Activated naive CD4-positive, alpha-beta T cell treated with anti-CD3 and anti-CD28 coated beads, Interleukin-2, amount 10 ng/mL, durations not matched to agents 7 days and 5 days (primary cell): ENCODE results near the gene SNW1.

Source experiments
- CTCF ChIA-PET: fragments of 350-600 bp; sonication (Branson Sonifier 250); formaldehyde crosslinking; loops from one replicate; lab custom pipeline; 2021; ENCODE audit warnings: antibody characterized with exemption; lab: Charles Lee
- DNase-seq: peaks from one replicate; pipeline ENCODE4 v3.0.0-alpha.2; 2020
- H3K27ac Mint-ChIP-seq: one replicate; pipeline ENCODE4 v1.8.0; 2021; ENCODE audit warnings: mild to moderate bottlenecking, moderate library complexity, mixed read lengths
- H3K27me3 Mint-ChIP-seq: one replicate; pipeline ENCODE4 v1.8.0; 2021; ENCODE audit warnings: mild to moderate bottlenecking, mixed read lengths
- H3K36me3 Mint-ChIP-seq: one replicate; pipeline ENCODE4 v1.8.0; 2021; ENCODE audit warnings: mixed read lengths
- H3K4me1 Mint-ChIP-seq: one replicate; pipeline ENCODE4 v1.8.0; 2021; ENCODE audit warnings: mixed read lengths
- H3K4me3 Mint-ChIP-seq: one replicate; pipeline ENCODE4 v1.8.0; 2021; ENCODE audit warnings: mild to moderate bottlenecking, moderate library complexity, mixed read lengths
- H3K9me3 Mint-ChIP-seq: one replicate; pipeline ENCODE4 v1.8.0; 2021; ENCODE audit warnings: mixed read lengths

The SNW1 gene

DNA sequence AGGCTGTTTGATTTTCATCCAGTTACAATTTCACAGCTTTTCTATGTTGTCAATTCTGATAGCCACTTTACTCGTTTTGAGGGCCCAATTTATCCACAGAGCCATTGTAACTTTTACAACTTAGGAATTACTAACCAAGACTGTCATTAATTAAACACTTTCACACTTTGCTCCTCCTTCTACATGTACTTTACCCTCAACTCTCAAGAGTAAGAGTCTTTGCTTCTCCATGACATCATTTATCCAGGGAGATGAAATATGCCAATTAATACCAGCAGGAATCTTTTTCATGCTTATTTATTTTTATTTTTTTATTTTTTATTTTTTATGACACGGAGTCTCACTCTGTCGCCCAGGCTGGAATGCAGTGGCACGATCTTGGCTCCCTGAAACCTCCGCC lies 39.5 kb downstream of the SNW1 start:
- CTCF ChIA-PET, result interaction anchor here (1.1 kb wide), 1 partner anchor 15 kb away, joined by 3 read pairs; no protein-coding TSS in a partner anchor
- H3K4me3 Mint-ChIP-seq, result no peak overlapping the region
- H3K36me3 Mint-ChIP-seq, result peaks cover 49% of the 10 kb centered on the region
- H3K27me3 Mint-ChIP-seq, result no peaks in the 10 kb centered on the region
- no peak for DNase-seq
- H3K9me3 Mint-ChIP-seq, result no peaks in the 10 kb centered on the region
- no peak overlapping the region for H3K27ac Mint-ChIP-seq
- no peaks in the 10 kb centered on the region for H3K4me1 Mint-ChIP-seq

GRCh38 chr14:77717608-77718305 lies 43.2 kb downstream of the SNW1 start:
- H3K36me3 Mint-ChIP-seq, result peaks cover 44% of the 10 kb centered on the region

GRCh38 chr14:77714926-77715325 lies 46.0 kb downstream of the SNW1 start:
- CTCF ChIA-PET, result interaction anchor here (0.9 kb wide), 1 partner anchor 256 kb away, joined by 3 read pairs; no protein-coding TSS in a partner anchor
- peaks cover 36% of the 10 kb centered on the region for H3K36me3 Mint-ChIP-seq

More at GRCh38 chr14:77717608-77718305, 43.2 kb downstream of the SNW1 start:
- Mint-ChIP-seq H3K27me3 (no peaks in the 10 kb centered on the region), H3K4me1 (peaks cover 1% of the 10 kb centered on the region), H3K27ac (no peak overlapping the region), H3K9me3 (no peaks in the 10 kb centered on the region), H3K4me3 (no peak overlapping the region)
- no peak for DNase-seq
- CTCF ChIA-PET, result no interaction called here

DNA sequence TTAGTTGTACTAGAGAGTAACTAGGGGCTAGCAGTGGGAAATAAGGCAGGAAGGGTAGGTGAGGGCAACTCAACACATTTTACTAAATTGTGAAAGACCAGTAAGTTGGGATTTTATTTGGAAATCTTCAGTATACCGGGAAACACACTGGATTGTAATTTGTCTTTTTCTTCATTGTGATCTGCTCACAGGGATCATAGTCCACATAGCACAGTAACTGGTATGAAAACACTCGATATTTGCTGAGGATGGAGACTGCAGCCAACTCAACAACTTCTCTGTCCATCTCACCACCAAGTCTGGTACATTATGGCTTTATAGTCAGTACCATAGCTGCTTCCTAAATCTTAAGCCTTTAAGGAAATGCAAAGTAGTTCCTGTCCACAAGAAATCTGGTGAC lies 50.6 kb downstream of the SNW1 start:
- no peaks in the 10 kb centered on the region for H3K9me3 Mint-ChIP-seq
- peaks cover 42% of the 10 kb centered on the region for H3K4me1 Mint-ChIP-seq
- peaks cover 31% of the 10 kb centered on the region for H3K36me3 Mint-ChIP-seq
- no peak overlapping the region for H3K27ac Mint-ChIP-seq
- H3K4me3 Mint-ChIP-seq, result no peak overlapping the region
- DNase-seq, result no peak
- no peaks in the 10 kb centered on the region for H3K27me3 Mint-ChIP-seq
- CTCF ChIA-PET, result interaction anchor here (1.3 kb wide), 1 partner anchor 251 kb away, joined by 3 read pairs; no protein-coding TSS in a partner anchor

More at GRCh38 chr14:77714926-77715325, 46.0 kb downstream of the SNW1 start:
- H3K9me3 Mint-ChIP-seq, result no peaks in the 10 kb centered on the region
- DNase-seq, result no peak
- H3K27me3 Mint-ChIP-seq, result no peaks in the 10 kb centered on the region
- no peak overlapping the region for H3K27ac Mint-ChIP-seq
- H3K4me1 Mint-ChIP-seq, result peaks cover 11% of the 10 kb centered on the region
- H3K4me3 Mint-ChIP-seq, result no peak overlapping the region

DNA sequence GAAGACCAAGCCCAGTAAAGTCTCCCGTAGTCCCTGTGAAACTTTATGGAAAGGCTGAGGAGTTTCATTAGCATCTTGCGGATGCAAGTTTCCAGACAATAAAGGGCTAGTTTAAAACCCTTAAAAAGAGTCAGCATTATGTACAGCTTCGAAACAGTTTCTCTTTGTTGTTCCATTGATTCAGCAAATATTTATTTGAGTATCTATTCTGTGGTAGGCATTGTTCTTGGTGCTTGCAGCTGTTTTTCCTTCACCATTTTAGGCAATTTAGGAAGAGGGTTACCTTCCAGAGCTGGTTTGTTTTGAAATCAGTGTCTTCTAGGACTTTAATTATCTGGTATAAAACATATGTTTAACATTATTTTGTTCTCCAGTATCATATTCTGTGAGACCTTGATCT lies 51.5 kb downstream of the SNW1 start:
- CTCF ChIA-PET, result interaction anchor here (1.3 kb wide), 1 partner anchor 250 kb away, joined by 3 read pairs; no protein-coding TSS in a partner anchor
- no peaks in the 10 kb centered on the region for H3K27me3 Mint-ChIP-seq
- peak overlapping the region; percentile 30 for H3K27ac Mint-ChIP-seq
- H3K36me3 Mint-ChIP-seq, result peaks cover 29% of the 10 kb centered on the region
- no peak for DNase-seq
- H3K4me3 Mint-ChIP-seq, result peak overlapping the region; percentile 87
- no peaks in the 10 kb centered on the region for H3K9me3 Mint-ChIP-seq
- H3K4me1 Mint-ChIP-seq, result peaks cover 45% of the 10 kb centered on the region

- peak overlapping the region; percentile 87 for H3K4me3 Mint-ChIP-seq
- H3K9me3 Mint-ChIP-seq, result no peaks in the 10 kb centered on the region
- peak overlapping the region; percentile 87 for H3K27ac Mint-ChIP-seq
- H3K4me1 Mint-ChIP-seq, result peaks cover 45% of the 10 kb centered on the region
- H3K27me3 Mint-ChIP-seq, result no peaks in the 10 kb centered on the region
- CTCF ChIA-PET, result interaction anchor here (1.0 to 1.2 kb wide), 2 partner anchors 250 to 393 kb away, joined by 3 to 4 read pairs; no protein-coding TSS in a partner anchor
- no peak for DNase-seq
- peaks cover 33% of the 10 kb centered on the region for H3K36me3 Mint-ChIP-seq
Measured at GRCh38 chr14:77708749-77709148, 52.2 kb downstream of the SNW1 start.

DNA sequence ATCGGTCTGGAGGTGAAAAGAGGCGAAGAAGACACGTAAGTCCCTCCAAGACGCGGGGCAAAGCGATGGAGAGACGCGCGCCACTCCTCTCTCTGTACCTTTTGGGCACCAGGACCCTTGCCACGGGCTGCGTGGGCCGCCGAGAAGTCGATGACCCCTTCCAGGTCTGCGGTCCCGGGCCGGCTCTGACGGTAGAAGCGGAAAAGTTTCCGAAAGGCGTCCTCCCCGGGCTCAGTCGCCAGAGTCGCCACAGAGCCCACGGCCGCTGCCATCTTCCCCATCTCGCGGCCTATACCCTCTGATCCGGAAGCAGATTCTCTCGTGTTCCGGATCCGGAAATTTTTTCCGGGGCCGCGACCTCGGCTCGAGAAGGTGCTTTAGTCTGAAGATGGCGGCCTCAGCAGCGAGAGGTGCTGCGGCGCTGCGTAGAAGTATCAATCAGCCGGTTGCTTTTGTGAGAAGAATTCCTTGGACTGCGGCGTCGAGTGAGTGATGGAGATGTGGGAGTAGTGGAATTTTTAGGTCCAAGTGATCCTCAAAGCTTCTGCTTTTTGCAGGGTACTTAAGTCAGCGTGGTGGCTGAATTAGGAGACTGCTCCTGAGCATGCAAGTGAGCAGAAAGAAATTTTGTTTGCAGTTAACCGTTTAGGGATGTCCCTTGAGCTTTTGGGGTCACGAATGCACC lies 53.1 kb downstream of the SNW1 start, which contains the start of the genes ALKBH1 and SLIRP:
Gene ALKBH1, minus strand, starts transcription at position 300 of the 685 bp plus-strand sequence. Its CDS starts 19 bp downstream, at position 281.
Gene SLIRP, plus strand, starts transcription at position 380 of the 685 bp plus-strand sequence. Its CDS starts 9 bp downstream, at position 389.
- H3K4me1 Mint-ChIP-seq, result peaks cover 44% of the 10 kb centered on the region
- CTCF ChIA-PET, result interaction anchor here (1.0 to 1.4 kb wide), 4 partner anchors 245 to 392 kb away, joined by 3 to 4 read pairs (median 3); no protein-coding TSS in a partner anchor
- H3K4me3 Mint-ChIP-seq, result peak within 1 kb of the TSS; percentile 87
- H3K27ac Mint-ChIP-seq, result peak within 1 kb of the TSS; percentile 87
- H3K9me3 Mint-ChIP-seq, result no peaks in the 10 kb centered on the region
- H3K27me3 Mint-ChIP-seq, result no peaks in the 10 kb centered on the region
- DNase-seq, result peak; percentile 92
- peaks cover 32% of the 10 kb centered on the region for H3K36me3 Mint-ChIP-seq

DNA sequence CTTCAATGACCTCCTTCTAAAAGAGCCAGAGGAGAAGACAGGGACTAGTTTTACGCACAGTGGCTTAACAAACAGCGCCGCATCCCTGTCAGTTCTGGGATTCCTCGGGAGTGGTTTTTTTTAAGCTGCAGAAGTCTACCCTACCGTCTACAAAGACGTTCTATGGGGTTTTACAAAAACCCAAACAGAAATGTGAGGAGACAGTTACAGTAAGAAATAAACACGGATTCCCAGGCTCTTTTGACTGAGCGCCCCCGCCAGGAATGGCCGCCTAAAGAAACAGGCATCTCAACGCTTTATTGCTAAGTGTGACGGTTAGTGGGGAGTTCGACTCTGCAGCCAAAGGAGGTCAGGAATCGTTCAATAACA lies 53.6 kb downstream of the SNW1 start:
- peak; percentile 46 for DNase-seq
- Mint-ChIP-seq H3K9me3 (no peaks in the 10 kb centered on the region), H3K4me1 (peaks cover 41% of the 10 kb centered on the region), H3K27me3 (no peaks in the 10 kb centered on the region), H3K27ac (peak overlapping the region; percentile 87), H3K36me3 (peaks cover 28% of the 10 kb centered on the region), H3K4me3 (peak overlapping the region; percentile 87)
- CTCF ChIA-PET, result interaction anchor here (0.8 to 1.4 kb wide), 3 partner anchors 14 to 247 kb away, joined by 3 read pairs; no protein-coding TSS in a partner anchor

DNA sequence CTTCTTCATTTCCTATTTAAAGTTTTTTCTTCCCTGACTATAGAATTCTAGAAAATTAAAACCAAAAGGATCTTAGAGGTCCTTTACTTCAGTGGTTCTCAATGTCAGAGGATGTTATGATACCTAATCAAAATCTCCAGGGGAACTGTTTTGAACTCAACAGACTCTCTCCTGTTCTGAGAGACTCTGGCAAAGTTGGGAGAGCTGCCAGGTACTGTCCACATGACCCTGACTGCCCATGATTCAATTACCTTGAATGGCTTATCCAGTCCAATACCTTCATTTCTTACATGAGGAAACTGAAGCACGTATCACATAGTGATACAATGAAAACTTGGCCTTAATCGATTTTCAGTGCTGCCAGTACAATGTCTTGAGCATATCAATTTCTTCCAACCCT lies 69.7 kb downstream of the SNW1 start:
- no peak overlapping the region for H3K4me3 Mint-ChIP-seq
- H3K4me1 Mint-ChIP-seq, result no peaks in the 10 kb centered on the region
- CTCF ChIA-PET, result no interaction called here
- DNase-seq, result no peak
- peaks cover 32% of the 10 kb centered on the region for H3K36me3 Mint-ChIP-seq
- no peaks in the 10 kb centered on the region for H3K9me3 Mint-ChIP-seq
- H3K27me3 Mint-ChIP-seq, result no peaks in the 10 kb centered on the region
- H3K27ac Mint-ChIP-seq, result no peak overlapping the region

- Mint-ChIP-seq H3K36me3 (peaks cover 14% of the 10 kb centered on the region), H3K4me1 (no peaks in the 10 kb centered on the region), H3K27me3 (no peaks in the 10 kb centered on the region), H3K27ac (no peak overlapping the region), H3K4me3 (no peak overlapping the region), H3K9me3 (no peaks in the 10 kb centered on the region)
- CTCF ChIA-PET, result no interaction called here
- DNase-seq, result no peak
Measured at GRCh38 chr14:77682158-77682553, 78.8 kb downstream of the SNW1 start.

- H3K36me3 Mint-ChIP-seq, result peaks cover 10% of the 10 kb centered on the region
Measured at GRCh38 chr14:77681196-77682157, 79.5 kb downstream of the SNW1 start.

GRCh38 chr14:77674931-77675330 lies 86.0 kb downstream of the SNW1 start:
- H3K4me1 Mint-ChIP-seq, result no peaks in the 10 kb centered on the region
- no peak for DNase-seq
- H3K36me3 Mint-ChIP-seq, result peaks cover 31% of the 10 kb centered on the region
- no peak overlapping the region for H3K4me3 Mint-ChIP-seq
- no peaks in the 10 kb centered on the region for H3K9me3 Mint-ChIP-seq
- CTCF ChIA-PET, result interaction anchor here (0.6 kb wide), 1 partner anchor 408 kb away, joined by 3 read pairs; no protein-coding TSS in a partner anchor
- no peaks in the 10 kb centered on the region for H3K27me3 Mint-ChIP-seq
- H3K27ac Mint-ChIP-seq, result no peak overlapping the region

More at GRCh38 chr14:77681196-77682157, 79.5 kb downstream of the SNW1 start:
- H3K4me1 Mint-ChIP-seq, result no peaks in the 10 kb centered on the region
- no peak overlapping the region for H3K27ac Mint-ChIP-seq
- DNase-seq, result no peak
- no peak overlapping the region for H3K4me3 Mint-ChIP-seq
- H3K27me3 Mint-ChIP-seq, result no peaks in the 10 kb centered on the region
- CTCF ChIA-PET, result no interaction called here
- no peaks in the 10 kb centered on the region for H3K9me3 Mint-ChIP-seq

GRCh38 chr14:77673193-77673592 lies 87.8 kb downstream of the SNW1 start:
- no peak overlapping the region for H3K27ac Mint-ChIP-seq
- no peak for DNase-seq
- CTCF ChIA-PET, result no interaction called here
- no peaks in the 10 kb centered on the region for H3K4me1 Mint-ChIP-seq
- H3K36me3 Mint-ChIP-seq, result peaks cover 26% of the 10 kb centered on the region
- H3K4me3 Mint-ChIP-seq, result no peak overlapping the region
- no peaks in the 10 kb centered on the region for H3K9me3 Mint-ChIP-seq
- H3K27me3 Mint-ChIP-seq, result no peaks in the 10 kb centered on the region
